ENCODE data around the gene GPC1.

The GPC1 gene

DNA sequence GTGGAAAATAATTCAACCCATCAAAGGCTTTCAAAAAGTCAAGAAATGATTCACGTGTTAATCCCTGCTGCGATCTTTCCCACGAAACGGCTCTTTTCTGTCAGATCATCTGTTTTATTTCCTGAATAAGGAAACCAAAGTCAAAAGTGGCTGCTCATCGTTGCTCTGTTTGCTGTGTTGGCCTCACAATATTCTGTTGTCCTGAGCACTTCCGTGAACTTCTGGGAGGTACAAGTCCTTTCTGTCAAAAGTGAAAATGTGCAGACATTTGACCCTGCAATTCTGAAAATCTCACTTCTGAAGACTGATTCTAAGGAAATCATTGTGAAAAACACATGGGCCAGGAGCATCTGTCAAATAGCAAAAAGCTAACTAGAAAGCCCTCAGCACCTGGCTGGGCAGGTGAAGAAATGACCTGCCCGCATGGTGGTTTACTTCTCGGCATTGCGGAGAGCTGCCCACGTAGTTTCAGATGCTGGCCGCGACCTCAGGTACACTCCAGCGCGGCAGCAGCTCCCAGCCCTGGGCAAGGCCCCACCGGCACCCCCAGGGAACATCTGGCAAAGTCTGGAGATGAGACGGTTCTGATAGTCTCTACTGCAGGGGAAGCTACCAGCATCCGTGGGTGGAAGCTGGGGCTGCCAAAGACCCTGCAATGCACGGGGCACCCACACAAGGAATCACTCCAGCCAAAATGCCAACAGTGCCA is 31.9 kb upstream of the GPC1 start:
- FAIRE-seq (no peak), DNase-seq (ENCODE audit: insufficient read length, low spot score) (no peak)
- TF ChIP-seq, protein P1, sequence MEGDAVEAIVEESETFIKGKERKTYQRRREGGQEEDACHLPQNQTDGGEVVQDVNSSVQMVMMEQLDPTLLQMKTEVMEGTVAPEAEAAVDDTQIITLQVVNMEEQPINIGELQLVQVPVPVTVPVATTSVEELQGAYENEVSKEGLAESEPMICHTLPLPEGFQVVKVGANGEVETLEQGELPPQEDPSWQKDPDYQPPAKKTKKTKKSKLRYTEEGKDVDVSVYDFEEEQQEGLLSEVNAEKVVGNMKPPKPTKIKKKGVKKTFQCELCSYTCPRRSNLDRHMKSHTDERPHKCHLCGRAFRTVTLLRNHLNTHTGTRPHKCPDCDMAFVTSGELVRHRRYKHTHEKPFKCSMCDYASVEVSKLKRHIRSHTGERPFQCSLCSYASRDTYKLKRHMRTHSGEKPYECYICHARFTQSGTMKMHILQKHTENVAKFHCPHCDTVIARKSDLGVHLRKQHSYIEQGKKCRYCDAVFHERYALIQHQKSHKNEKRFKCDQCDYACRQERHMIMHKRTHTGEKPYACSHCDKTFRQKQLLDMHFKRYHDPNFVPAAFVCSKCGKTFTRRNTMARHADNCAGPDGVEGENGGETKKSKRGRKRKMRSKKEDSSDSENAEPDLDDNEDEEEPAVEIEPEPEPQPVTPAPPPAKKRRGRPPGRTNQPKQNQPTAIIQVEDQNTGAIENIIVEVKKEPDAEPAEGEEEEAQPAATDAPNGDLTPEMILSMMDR (IDR thresholded peaks at IDR 0.05; ENCODE audit: insufficient read depth, missing control alignments), result no peak

DNA sequence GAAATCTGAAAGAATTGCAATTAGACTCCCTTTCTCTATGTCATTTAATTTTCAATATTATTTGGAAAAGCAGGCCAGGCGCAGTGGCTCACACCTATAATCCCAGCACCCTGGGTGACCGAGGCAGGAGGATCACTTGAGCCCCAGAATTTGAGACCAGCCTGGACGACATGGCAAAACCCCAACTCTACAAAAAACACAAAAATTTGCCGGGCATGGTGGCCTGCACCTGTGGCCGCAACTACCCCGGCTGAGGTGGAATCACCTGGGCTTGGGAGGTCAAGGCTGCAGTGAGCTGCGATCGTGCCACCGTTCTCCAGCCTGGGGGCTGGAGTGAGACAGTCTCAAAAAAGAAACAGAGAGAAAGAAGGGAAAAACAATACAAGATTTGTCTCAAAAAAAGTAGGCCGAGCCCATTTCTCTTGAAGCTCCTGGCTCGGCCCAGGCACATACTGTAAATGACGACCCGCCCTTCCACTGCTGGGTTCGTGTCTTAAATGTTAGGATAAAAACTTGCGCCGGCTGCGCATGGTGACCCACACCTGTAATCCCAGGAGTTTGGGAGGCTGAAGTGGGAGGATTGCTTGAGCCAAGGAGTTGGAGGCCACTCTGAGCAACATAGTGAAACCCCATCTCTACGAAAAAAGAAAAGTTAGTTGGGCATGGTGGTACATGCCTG is 31.1 kb upstream of the GPC1 start:
- DNase-seq (ENCODE audit: insufficient read length, low spot score) (no peak), FAIRE-seq (no peak)
- TF ChIP-seq, protein P1 (IDR thresholded peaks at IDR 0.05; ENCODE audit: insufficient read depth, missing control alignments), result no peak

DNA sequence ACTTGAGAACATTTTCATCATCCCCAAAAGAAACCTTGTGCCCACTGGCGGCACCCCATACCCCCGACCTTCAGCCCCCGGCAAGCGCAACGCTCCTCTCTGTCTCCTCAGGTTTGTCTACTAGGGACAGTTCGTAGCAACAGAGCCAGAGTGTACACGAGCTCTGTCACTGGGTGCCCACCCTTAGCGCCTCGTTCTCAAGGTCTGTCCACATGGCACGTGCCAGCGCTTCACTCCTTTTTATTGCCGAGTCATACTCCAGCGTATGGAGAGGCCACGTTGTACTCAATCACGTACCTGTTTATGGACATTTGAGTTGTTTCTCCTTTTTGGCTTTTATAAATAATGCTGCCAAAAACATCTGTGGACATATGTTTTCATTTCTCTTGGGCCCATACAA is 30.3 kb upstream of the GPC1 start:
- FAIRE-seq (no peak), DNase-seq (ENCODE audit: insufficient read length, low spot score) (no peak)

DNA sequence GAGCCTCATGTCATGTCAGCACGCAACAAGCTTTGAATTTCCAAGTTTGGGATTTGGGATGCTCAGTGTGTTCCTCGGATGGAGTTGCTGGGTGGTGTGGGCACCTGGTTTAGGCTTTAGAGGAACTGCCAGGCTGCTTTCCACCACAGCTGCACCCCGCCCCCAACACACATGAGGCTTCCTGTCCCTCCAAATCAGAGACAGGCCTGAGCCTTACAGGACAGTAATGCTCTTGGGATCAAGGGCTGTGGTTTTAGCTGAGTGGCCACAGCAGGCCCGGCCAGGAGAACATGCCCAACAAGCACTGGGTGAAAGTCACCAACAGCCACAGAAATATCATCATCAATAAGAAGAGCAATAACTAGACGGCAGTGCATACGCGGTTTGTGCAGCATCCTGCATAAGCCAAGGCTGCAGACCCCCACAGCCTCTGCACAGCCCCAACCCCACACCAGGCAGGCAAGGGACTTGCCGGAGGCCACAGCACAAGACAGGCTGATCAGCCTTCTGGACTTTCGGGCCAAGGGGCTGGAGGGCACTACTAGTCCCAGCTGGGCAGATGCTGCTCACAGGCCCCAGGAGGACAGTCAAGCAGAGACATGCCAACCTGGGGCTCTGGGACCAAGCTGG is 29.7 kb upstream of the GPC1 start:
- FAIRE-seq (no peak), DNase-seq (ENCODE audit: insufficient read length, low spot score) (no peak)
- TF ChIP-seq, protein P1 (IDR thresholded peaks at IDR 0.05; ENCODE audit: insufficient read depth, missing control alignments), result no peak

More for the DNA sequence above, 30.3 kb upstream of the GPC1 start:
- TF ChIP-seq, protein P1 (IDR thresholded peaks at IDR 0.05; ENCODE audit: insufficient read depth, missing control alignments), result no peak

DNA sequence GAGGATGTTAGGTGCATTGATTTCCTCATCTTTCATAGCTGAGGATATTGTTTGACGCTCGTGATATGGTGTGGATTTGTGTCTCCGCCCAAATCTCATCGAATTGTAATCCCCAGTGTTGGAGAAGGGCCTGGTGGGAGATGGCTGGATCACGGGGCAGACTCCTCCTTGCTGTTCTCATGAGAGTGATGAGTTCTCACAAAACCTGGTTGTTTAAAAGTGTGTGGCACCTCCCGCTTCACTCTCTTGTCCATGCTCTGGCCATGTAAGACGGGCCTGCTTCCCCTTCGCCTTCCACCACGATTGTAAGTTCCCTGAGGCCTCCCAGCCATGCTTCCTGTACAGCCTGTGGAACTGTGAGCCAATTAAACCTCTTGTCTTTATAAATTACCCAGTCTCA is 28.4 kb upstream of the GPC1 start:
- DNase-seq (ENCODE audit: insufficient read length, low spot score) (no peak), FAIRE-seq (no peak)
- TF ChIP-seq, protein P1 (IDR thresholded peaks at IDR 0.05; ENCODE audit: insufficient read depth, missing control alignments), result no peak

DNA sequence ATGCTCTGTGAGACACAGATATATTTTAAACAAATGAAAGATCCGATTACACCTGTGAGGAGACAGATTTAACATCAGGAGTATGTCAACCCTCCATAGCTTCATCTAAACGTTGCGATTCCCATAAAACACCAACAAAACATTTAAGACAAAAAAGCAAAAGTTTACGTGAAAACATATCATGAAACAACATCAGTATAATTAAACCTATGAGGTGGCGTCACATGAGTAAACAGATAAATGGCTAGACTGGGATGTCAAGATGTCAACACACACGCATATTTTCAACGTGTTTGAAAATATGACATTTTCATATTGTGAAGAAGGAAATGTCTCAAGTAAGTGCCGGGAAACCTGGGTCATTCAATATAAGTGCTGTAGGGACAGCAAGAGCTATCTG is 25.5 kb upstream of the GPC1 start:
- DNase-seq (ENCODE audit: insufficient read length, low spot score), result no peak
- FAIRE-seq, result no peak
- TF ChIP-seq, protein P1 (IDR thresholded peaks at IDR 0.05; ENCODE audit: insufficient read depth, missing control alignments), result no peak

DNA sequence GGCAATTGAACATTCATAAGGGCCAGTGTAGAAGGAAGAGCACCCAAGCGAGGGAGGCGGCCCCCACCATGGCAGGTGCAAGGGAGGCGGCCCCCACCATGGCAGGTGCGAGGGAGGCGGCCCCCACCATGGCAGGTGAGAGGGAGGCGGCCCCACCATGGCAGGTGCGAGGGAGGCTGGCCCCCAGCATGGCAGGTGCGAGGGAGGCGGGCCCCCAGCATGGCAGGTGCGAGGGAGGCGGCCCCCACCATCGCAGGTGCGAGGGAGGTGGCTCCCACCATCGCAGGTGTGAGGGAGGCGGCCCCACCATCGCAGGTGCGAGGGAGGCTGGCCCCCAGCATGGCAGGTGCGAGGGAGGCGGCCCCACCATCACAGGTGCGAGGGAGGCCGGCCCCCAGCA is 24.7 kb upstream of the GPC1 start:
- FAIRE-seq (no peak), DNase-seq (ENCODE audit: insufficient read length, low spot score) (no peak)
- TF ChIP-seq, protein P1 (IDR thresholded peaks at IDR 0.05; ENCODE audit: insufficient read depth, missing control alignments), result no peak

Measured in D721Med (cell line).